CD4-positive, alpha-beta T cell treated with Interleukin-6 at 100 ng/mL for 8 hours (primary cell): ENCODE measurements around the gene AP1M2.

ENCODE experiments used
- DNase-seq: peaks from one replicate; pipeline ENCODE4 v3.0.0-alpha.2; 2020; ENCODE audit warnings: mixed read lengths, low spot score

AP1M2 gene

GRCh38 chr19:10587022-10587838 is at the start of gene AP1M2:
AP1M2 (minus strand) TSS chr19:10587312; CDS start chr19:10587231, 81 bp downstream.
- DNase-seq, result no peak

DNA sequence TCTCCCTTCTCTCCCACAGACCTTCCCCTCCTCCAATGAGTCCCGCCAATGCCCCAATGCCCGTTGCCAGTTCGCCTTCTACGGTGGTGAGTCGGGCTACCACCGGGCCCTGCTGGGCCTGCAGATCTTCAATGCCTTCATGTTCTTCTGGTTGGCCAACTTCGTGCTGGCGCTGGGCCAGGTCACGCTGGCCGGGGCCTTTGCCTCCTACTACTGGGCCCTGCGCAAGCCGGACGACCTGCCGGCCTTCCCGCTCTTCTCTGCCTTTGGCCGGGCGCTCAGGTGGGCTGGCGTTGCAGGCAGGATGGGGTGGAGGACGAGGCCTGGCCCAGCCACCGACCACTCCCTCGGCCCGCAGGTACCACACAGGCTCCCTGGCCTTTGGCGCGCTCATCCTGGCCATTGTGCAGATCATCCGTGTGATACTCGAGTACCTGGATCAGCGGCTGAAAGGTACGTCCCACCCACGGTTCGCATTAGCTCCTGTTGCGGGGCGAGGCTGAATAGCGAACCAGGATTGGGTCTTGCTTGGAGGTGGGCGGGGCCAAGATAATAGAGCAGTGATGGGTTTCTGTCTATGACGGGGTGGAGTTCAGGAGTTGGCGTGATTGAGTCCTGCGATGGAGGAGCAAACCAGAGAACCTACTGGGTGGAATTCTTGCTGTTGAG is 49.3 kb upstream of the AP1M2 start:
- DNase-seq, result no peak

- no peak for DNase-seq
These were observed 47.9 kb upstream of the AP1M2 start for GRCh38 chr19:10634963-10635362.

DNA sequence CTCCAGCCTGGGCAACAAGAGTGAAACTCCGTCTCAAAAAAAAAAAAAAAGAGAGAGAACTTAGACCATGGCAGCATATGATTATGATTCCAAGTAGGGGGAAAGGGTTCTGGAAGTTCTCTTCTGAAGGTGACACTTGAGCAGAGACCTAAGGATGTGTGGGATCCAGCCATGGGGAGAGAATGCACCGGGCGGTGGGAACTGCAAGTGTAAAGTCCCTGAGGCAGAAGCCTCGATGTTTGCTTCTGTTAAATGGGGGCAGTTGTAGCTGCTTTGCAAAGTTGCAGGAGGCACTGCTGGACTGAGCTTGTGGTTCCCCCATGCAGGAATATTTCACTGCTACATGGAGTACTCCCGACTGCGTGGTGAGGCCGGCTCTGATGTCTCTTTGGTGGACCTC is 47.3 kb upstream of the AP1M2 start:
- no peak for DNase-seq

DNA sequence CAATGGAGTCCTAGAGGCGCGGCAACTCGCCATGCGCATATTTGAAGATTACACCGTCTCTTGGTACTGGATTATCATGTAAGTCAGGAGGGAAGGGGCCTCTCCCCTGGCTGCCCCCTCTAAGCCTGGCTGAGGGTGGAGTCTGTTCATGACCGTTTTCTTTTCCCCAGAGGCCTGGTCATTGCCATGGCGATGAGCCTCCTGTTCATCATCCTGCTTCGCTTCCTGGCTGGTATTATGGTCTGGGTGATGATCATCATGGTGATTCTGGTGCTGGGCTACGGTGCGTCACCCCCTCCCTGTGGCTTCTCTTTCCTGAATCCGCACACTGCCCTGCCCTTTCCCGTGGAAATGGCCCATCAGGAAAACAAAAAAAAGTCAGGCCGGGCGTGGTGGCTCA is 44.8 kb upstream of the AP1M2 start:
- DNase-seq, result no peak

DNA sequence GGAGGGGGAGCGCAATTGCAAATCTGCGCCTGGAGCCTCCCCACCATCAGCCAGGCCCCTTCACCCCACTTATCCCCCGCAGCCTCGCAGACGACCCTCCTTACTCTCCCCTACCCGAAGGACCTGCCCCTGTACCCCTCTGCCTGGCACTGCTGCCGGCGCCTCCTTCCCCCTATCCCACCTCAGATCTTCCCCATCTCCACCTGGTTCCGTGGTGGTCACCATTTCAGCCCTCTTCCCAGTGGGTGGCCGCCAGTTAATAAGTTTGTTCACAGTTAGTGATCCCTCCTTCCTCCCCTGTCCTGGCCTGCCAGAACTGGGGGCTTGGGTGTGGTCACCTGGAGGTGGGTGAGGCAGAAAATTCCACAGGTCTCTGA is 38.6 kb upstream of the AP1M2 start:
- no peak for DNase-seq

- DNase-seq, result no peak
These were observed 38.1 kb upstream of the AP1M2 start, which contains the start of gene SLC44A2 for GRCh38 chr19:10625003-10625761. SLC44A2 (plus strand) TSS chr19:10625553; CDS start chr19:10625634, 81 bp downstream.

- peak; percentile 42 for DNase-seq
These were observed 37.5 kb upstream of the AP1M2 start for GRCh38 chr19:10624585-10624984.

GRCh38 chr19:10621966-10622365 is 34.9 kb upstream of the AP1M2 start:
- DNase-seq, result no peak

GRCh38 chr19:10620786-10621185 is 33.7 kb upstream of the AP1M2 start:
- no peak for DNase-seq

GRCh38 chr19:10618846-10619245 is 31.7 kb upstream of the AP1M2 start:
- no peak for DNase-seq

GRCh38 chr19:10617409-10618121 is 30.5 kb upstream of the AP1M2 start:
- no peak for DNase-seq

DNA sequence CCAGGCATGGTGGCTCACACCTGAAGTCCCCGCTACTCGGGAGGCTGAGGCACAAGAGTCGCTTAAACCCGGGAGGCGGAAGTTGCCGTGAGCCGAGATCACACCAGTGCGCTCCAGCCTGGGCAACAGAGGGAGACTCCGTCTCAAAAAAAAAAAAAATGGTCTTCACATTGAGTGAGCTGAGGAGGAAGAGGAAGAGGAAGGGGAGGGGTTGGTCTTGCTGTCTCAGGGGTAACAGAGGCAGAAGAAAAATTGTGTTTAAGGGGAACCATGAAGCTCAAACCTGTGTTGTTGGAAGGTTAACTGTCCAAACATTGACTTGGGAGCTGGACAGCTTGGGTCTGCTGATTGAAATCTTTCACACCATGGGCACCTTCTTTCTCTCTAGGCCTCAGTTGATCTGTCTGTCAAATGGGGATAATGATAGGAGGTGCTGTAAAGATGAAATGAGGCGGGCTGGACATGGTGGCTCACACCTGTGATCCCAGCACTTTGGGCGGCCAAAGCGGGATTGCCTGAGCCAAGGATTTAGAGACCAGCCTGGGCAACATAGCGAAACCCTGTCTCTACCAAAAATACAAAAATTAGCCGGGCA is 28.4 kb upstream of the AP1M2 start:
- peak; percentile 6 for DNase-seq

DNA sequence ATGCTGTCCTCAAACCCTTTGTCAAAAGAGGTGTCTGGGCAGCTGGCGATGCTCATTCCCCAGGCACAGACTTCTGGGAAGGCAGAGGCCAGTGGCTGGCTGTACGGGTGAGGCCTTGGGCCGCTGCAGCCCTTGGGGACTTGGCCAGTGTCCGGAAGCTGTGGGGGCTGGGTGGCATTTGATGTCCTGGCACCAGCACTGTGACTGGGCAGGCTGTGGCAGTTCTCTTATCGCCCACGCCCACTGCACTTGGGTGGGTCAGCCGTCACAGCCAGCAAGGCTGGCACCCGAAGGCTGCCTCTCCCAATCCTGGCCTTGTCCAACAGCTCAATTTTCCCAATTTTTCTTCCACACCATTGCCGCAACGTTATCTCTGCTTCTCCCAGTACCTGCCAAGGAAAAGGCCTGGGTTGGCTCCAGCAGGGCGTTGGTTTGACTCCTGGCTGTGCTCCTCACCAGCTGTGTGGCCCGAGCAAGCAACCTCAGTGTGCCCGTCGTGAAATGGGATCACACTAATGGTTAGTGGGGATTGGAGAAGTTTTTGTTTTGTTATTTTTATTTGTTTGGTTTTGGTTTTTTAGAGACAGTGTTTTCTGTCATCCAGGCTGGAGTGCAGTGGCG is 25.5 kb upstream of the AP1M2 start:
- no peak for DNase-seq

- no peak for DNase-seq
These were observed 24.8 kb upstream of the AP1M2 start for GRCh38 chr19:10611907-10612306.

- DNase-seq, result peak; percentile 8
These were observed 17.4 kb upstream of the AP1M2 start for GRCh38 chr19:10604460-10604980.

- DNase-seq, result peak; percentile 43
These were observed 16.9 kb upstream of the AP1M2 start for GRCh38 chr19:10603873-10604459.

DNA sequence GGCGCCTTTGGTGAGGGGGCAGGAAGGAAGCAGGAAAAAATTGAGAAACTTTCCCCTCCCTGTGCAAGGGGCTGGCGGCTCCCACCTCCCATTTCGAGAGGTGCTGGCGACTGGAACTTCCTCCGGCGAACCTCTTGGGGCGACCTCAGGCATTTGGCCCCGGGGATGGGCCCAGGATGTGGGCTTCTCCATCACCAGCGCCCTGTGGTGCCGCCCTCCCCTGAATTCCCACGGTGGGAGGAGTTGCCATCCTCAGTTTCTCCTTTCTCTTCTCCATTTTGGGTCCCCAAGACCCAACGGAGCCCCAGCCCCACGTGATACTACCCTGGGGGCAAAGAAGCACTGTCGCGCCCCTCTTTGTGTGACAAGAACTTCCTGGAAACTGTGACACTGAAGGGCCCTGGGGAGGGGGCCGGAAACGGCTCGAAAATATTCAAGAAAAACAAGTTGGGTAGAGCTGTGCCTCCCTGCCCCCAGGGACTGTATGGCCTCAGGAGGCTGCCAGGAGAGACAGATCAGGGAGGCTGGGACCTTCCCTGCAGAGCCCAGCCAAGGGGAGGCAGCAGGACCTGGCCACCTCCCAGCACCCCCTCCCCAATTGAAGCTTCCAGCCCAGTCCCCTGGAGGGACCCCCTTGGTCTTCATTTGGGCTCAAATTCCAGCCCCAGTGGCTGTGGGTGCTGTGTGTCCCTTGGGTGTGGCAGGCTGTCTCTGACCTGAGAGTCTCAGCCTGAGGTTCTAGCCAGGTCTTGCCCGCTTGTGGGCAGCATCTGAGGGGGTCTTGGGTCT is 16.2 kb upstream of the AP1M2 start:
- peak; percentile 86 for DNase-seq

GRCh38 chr19:10602330-10603083 is 15.4 kb upstream of the AP1M2 start:
- peak; percentile 88 for DNase-seq
